Thoracic aorta (tissue), 2 donors: ENCODE measurements around the gene CTRB1. TPM values are rescaled to one million over a fixed set of nuclear protein-coding genes. Genes with fewer than 3 reads are reported as not detected.
A peak's percentile ranks its signal among the peaks of the same experiment; 100 is the strongest.

ENCODE experiments used
- ATAC-seq: fragments of 150-250 bp; one replicate; pipeline ENCODE4 v1.8.0; 2017; ENCODE audit warnings: low read depth; ENCODE audit not compliant: insufficient number of reproducible peaks, low FRiP score
- DNase-seq: peaks from one replicate; pipeline ENCODE4 v3.0.0-alpha.2; 2020; ENCODE audit warnings: low spot score
- H3K27ac ChIP-seq, 2 donors: fragments of 200-600 bp; sonication (generic); 1 replicate in 1 of 2; 2 replicates in 1 of 2; pipeline ENCODE4 v1.5.1; 2016; ENCODE audit warnings: mild to moderate bottlenecking in 2 of 2, moderate library complexity in 2 of 2
- H3K27me3 ChIP-seq: fragments of 200-600 bp; sonication (generic); replicated peaks from 2 replicates; pipeline ENCODE4 v1.6.0; 2016; ENCODE audit warnings: mild to moderate bottlenecking; ENCODE audit not compliant: insufficient read depth
- H3K36me3 ChIP-seq: fragments of 200-600 bp; sonication (generic); one replicate; pipeline ENCODE4 v1.5.1; 2016
- H3K4me1 ChIP-seq, 2 donors: fragments of 200-600 bp; sonication (generic); 1 replicate in 1 of 2; 2 replicates in 1 of 2; pipeline versions ENCODE4 v1.5.1 to v1.6.0; 2016; ENCODE audit warnings: low read depth in 2 of 2, mild to moderate bottlenecking in 1 of 2; ENCODE audit not compliant: control insufficient read depth in 1 of 2
- H3K4me3 ChIP-seq: fragments of 200-600 bp; sonication (generic); 2 replicates; pipeline ENCODE4 v1.5.1; 2016; ENCODE audit warnings: mild to moderate bottlenecking
- H3K9me3 ChIP-seq: fragments of 200-600 bp; sonication (generic); 2 replicates; pipeline ENCODE4 v1.5.1; 2016
- total RNA-seq, 2 donors: library from RNA; depleted of rRNA; stranded (reverse); fragments of >200 nt; gene quantifications; one replicate each; pipeline versions ENCODE4 v1.1.0 to v1.2.3, GENCODE V29; 2016
- TF ChIP-seq, protein P1 (sequence below): fragments of 200-600 bp; sonication (generic); IDR thresholded peaks from one replicate; pipeline ENCODE4 v1.5.1; 2019; ENCODE audit warnings: antibody characterized with exemption

The CTRB1 gene
- total RNA-seq, 2 donors from 2014 or later, result 4.9 to 9.3 TPM

DNA sequence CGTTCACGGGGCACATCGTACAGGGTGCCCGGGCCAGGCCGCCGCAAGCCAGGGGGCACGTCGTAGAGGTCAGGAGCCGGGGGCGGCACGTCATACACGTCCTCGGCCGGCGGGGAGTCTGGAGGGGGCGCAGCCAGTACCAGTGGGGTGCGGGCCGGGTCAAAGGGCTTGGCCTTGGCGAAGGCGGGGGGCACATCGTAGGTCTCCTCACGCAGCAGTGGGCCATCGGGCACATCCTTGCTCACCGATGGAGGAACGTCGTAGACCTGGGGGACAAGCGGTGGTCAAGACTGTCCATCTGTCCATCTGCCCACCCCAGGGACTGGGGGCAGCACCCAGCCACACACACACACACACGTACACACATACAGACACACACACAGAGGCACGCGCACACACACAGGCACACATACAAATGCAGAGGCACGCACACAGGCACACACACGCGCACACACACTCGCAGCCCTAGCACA lies 17.0 kb downstream of the CTRB1 start:
- no peaks in the 10 kb centered on the region for H3K27me3 ChIP-seq
- no peaks in the 10 kb centered on the region for H3K9me3 ChIP-seq
- no peak overlapping the region for H3K4me3 ChIP-seq
- no peak for DNase-seq
- ATAC-seq, result no peak
- H3K27ac ChIP-seq, result peak overlapping the region; percentile 73 to 99
- H3K4me1 ChIP-seq, result peaks cover 38 to 67% of the 10 kb centered on the region in 2 donors
- H3K36me3 ChIP-seq, result peaks cover 35% of the 10 kb centered on the region
- TF ChIP-seq, protein P1, sequence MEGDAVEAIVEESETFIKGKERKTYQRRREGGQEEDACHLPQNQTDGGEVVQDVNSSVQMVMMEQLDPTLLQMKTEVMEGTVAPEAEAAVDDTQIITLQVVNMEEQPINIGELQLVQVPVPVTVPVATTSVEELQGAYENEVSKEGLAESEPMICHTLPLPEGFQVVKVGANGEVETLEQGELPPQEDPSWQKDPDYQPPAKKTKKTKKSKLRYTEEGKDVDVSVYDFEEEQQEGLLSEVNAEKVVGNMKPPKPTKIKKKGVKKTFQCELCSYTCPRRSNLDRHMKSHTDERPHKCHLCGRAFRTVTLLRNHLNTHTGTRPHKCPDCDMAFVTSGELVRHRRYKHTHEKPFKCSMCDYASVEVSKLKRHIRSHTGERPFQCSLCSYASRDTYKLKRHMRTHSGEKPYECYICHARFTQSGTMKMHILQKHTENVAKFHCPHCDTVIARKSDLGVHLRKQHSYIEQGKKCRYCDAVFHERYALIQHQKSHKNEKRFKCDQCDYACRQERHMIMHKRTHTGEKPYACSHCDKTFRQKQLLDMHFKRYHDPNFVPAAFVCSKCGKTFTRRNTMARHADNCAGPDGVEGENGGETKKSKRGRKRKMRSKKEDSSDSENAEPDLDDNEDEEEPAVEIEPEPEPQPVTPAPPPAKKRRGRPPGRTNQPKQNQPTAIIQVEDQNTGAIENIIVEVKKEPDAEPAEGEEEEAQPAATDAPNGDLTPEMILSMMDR, result no peak

DNA sequence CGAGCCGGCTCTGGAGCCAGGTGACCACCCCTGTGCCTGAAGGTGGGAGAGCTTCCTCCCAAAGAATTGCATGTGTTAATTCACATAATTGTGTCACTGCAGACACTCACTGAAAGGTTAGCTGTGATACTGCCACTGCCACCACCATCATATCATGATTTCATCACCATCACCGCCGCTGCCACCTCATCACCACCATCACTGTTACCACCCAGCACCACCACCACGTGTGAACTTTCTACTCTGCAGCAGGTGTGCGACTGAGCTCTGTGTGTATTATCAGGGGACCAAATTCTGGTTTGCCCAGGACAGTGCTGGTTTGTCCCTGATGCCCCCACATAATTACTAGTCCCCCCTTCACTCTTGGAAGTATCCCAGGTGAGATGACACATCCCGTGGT lies 17.4 kb downstream of the CTRB1 start:
- TF ChIP-seq, protein P1, result no peak
- H3K27me3 ChIP-seq, result no peaks in the 10 kb centered on the region
- H3K4me1 ChIP-seq, result peaks cover 39 to 72% of the 10 kb centered on the region in 2 donors
- ATAC-seq, result no peak
- H3K27ac ChIP-seq, result peak overlapping the region in 1 of 2 donors; percentile 99
- H3K4me3 ChIP-seq, result no peak overlapping the region
- DNase-seq, result no peak
- H3K9me3 ChIP-seq, result no peaks in the 10 kb centered on the region
- peaks cover 36% of the 10 kb centered on the region for H3K36me3 ChIP-seq

DNA sequence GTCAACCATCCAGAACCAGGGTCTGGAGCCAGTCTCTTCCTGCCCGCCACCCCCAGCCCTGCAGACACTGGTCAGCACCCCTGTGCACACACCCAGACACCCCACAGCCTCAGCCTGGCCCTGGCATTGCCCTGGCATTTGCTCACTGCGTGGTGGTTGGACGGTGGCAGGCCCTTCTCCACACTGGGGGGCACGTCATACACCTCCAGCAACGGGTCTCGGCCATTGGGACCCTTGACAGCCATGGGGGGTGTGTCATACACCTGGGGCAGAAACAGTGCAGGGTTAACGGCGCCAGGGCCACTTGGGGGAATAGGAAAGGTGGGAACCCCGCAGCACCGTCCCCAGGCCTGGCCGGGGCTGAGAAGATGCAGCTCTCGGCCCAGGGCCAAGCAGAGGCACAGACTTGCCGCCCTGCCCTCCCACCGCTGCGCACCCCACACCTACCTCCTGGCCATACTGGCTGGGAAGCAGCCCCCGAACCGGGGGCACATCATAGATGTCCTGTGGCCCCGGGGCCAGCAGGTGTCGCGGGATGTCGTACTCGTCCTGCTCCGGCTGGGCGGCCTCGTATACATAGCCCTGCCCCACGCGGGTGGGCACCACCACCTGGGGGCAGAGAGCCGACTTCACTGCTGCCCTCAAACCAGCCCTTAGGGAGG lies 18.1 kb downstream of the CTRB1 start:
- H3K27ac ChIP-seq, result peak overlapping the region; percentile 92 to 99
- peaks cover 39 to 78% of the 10 kb centered on the region in 2 donors for H3K4me1 ChIP-seq
- ATAC-seq, result no peak
- TF ChIP-seq, protein P1, result no peak
- H3K27me3 ChIP-seq, result no peaks in the 10 kb centered on the region
- DNase-seq, result no peak
- H3K9me3 ChIP-seq, result no peaks in the 10 kb centered on the region
- no peak overlapping the region for H3K4me3 ChIP-seq
- H3K36me3 ChIP-seq, result peaks cover 35% of the 10 kb centered on the region

DNA sequence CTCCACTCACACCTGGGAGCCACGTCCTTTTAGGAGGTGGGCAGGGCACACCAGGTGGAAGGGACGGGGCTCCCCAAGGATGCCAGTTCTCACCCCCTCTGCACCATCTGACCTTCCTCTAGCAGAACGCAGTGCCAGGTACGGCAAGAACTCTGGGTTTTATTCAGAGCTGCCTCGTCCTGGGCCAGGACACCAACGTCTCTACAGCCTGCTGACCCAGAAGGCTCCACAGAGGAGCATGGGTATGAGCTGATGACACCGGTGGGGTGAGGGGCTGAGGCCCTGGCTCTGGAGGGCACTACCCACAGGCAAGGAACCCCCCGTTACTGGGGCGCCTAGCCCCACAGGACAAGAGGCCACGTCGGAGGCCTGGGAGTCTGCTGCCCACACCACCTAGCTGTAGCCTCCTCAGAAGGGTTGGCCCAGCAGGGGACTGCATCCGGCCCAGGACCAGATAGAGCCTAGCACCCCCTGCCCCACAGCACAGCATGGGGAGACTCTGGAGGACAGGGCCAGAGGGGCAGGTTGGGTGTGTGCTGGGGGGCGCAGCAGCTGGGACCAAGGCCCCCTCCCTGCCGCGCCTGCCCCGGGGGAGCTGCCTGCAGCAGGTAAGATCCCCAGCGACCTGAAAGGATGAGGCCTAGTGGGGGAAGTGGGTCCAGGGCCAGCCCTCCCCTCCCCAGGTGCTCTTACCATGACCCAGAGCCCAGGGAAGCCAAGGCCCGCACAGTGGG lies 18.8 kb downstream of the CTRB1 start:
- Histone ChIP-seq H3K27ac (peak overlapping the region; percentile 92 to 99), H3K4me1 (peaks cover 39 to 85% of the 10 kb centered on the region in 2 donors), H3K36me3 (peaks cover 31% of the 10 kb centered on the region), H3K9me3 (no peaks in the 10 kb centered on the region), H3K27me3 (no peaks in the 10 kb centered on the region), H3K4me3 (no peak overlapping the region)
- DNase-seq (no peak), ATAC-seq (no peak)
- TF ChIP-seq, protein P1, result no peak

DNA sequence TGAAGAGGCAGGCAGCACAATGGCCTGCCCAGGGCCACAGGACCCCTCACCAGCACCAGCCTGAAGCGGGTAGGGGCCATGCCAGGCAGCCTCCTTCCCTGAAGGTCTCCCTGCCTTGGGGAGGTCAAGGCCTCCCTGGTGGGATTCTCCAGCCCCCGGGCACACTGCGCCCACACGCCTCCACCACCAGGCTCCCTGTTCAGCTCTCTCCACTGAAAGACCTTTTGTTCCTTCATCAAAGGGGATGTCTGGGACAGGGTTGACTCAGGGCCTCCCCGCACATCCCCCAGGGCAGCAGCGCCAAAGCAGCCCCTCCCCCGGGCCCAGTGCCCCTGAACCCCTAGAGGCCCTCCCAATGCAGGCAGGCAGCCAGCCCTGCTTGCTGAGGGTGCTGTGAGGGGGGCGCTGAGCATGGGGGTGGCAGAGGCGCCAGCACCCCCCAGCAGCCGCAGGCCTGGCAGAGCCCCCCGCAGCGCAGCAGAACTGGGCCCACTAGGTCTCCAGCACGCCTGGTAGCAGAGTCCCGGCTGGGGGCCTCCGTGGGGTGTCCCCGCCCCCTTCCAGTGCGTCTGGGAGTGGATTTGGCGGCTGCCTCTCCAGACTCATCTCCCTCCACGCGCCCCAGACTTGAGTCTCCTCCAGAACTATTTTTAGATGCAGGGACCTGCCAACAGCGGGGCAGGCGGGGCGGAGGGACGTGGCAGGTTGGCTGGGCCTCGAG lies 19.5 kb downstream of the CTRB1 start:
- Histone ChIP-seq H3K36me3 (peaks cover 24% of the 10 kb centered on the region), H3K4me1 (peaks cover 45 to 91% of the 10 kb centered on the region in 2 donors), H3K4me3 (peak overlapping the region; percentile 42), H3K9me3 (no peaks in the 10 kb centered on the region), H3K27ac (peak overlapping the region; percentile 92 to 99), H3K27me3 (no peaks in the 10 kb centered on the region)
- TF ChIP-seq, protein P1, result peak; percentile 18
- ATAC-seq (peak; percentile 65), DNase-seq (peak; percentile 62)
